Naive thymus-derived CD8-positive, alpha-beta T cell (primary cell): ENCODE results near the gene LIPM. TPM values are rescaled to one million over a fixed set of nuclear protein-coding genes. Genes with fewer than 3 reads are reported as not detected.

Experiments used
- ATAC-seq, 2 donors: fragments of 150-1000 bp; cut with Tn5 transposase in 1 of 2; sonication (Bioruptor Pico), chemical (Tn5 transposase) in 1 of 2; 1 replicate in 1 of 2; 2 replicates in 1 of 2; pipeline ENCODE4 v1.10.0; 2021; ENCODE audit warnings: mild to moderate bottlenecking in 2 of 2, moderate library complexity in 2 of 2
- POLR2A ChIA-PET: fragments of 350-600 bp; sonication (Branson Sonifier 250); formaldehyde crosslinking; loops from one replicate; lab custom pipeline; 2021; ENCODE audit warnings: antibody characterized with exemption; lab: Charles Lee
- DNase-seq, 10 donors: peaks; one replicate each; pipeline versions ENCODE4 v3.0.0 to v3.0.0-alpha.2; 2020 to 2022
- H3K27ac Mint-ChIP-seq, 10 donors: one replicate each; pipeline ENCODE4 v1.8.0; 2020 to 2022; ENCODE audit warnings: mild to moderate bottlenecking in 10 of 10, mixed read lengths in 10 of 10, moderate library complexity in 4 of 10, inconsistent platforms in 1 of 10
- H3K27me3 Mint-ChIP-seq, 5 donors: one replicate each; pipeline ENCODE4 v1.8.0; 2021 to 2022; ENCODE audit warnings: mixed read lengths in 5 of 5
- H3K36me3 Mint-ChIP-seq, 3 donors: one replicate each; pipeline ENCODE4 v1.8.0; 2020 to 2022; ENCODE audit warnings: mixed read lengths in 3 of 3, mild to moderate bottlenecking in 2 of 3, inconsistent platforms in 1 of 3
- H3K4me1 Mint-ChIP-seq, 4 donors: one replicate each; pipeline ENCODE4 v1.8.0; 2021 to 2022; ENCODE audit warnings: mixed read lengths in 4 of 4
- H3K4me3 Mint-ChIP-seq, 10 donors: one replicate each; pipeline ENCODE4 v1.8.0; 2020 to 2022; ENCODE audit warnings: mild to moderate bottlenecking in 10 of 10, mixed read lengths in 10 of 10, moderate library complexity in 6 of 10, inconsistent platforms in 1 of 10
- H3K9me3 Mint-ChIP-seq, 9 donors: one replicate each; pipeline ENCODE4 v1.8.0; 2020 to 2022; ENCODE audit warnings: mixed read lengths in 9 of 9, mild to moderate bottlenecking in 3 of 9, inconsistent platforms in 1 of 9, moderate library complexity in 1 of 9
- polyA plus RNA-seq, 3 donors: library from polyadenylated mRNA; unstranded; fragments of 300-500 nt; fragmentation: Illumina TruSeq; gene quantifications; one replicate each; pipeline ENCODE4 v1.2.3, GENCODE V29; 2021
- total RNA-seq, 8 experiments: library from RNA in 2 of 8; stranded (reverse) in 2 of 8; gene quantifications; one replicate each; pipeline ENCODE4 v1.2.3 and lab custom pipeline; 2021 to 2026

The LIPM gene
- total and polyA plus RNA-seq, 5 experiments from 2014 or later, result not detected

DNA sequence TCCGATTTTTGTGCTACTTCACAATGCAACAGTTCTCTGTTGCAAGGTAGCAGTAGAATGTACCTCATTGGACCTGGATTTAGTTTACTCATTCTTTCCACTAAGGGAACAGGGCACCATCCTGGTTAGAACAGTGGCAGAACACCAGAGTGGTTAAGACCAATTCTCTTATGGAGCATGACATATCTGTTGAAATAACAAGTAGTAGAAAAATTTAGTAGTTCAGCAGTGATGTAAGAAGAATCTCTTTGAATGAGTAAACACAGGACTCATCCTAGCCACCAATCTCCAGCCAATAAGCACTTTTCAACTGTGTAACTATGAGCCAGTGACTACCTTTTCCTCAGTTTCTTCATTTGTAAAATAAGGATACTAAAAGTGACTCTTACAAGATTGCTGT is 46.7 kb downstream of the LIPM start:
- Mint-ChIP-seq H3K27ac (no peak overlapping the region), H3K9me3 (no peaks in the 10 kb centered on the region), H3K36me3 (no peaks in the 10 kb centered on the region), H3K4me1 (peaks cover 0 to 13% (median 7%) of the 10 kb centered on the region in 4 donors), H3K4me3 (no peak overlapping the region), H3K27me3 (peaks cover 0 to 11% (median 6%) of the 10 kb centered on the region in 5 donors)
- POLR2A ChIA-PET, result no interaction called here
- DNase-seq (no peak), ATAC-seq (no peak)

DNA sequence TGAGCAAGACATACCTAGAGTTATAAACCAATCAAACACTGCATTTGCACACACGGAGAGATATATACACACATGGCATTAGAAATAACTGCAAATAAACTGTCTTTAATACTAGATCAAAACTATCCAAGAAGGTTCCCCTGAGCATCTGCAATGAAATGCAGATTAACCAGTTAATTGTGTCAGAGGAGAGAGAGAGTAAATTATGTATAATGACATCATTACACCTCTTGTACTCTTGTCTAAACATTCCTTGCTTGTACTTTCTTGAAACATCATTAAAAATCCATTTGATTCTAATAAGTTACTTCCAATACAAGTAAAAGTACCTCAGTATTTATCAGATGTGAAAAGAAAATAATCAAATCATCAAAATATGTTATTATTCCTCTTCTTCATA is 48.2 kb downstream of the LIPM start:
- Mint-ChIP-seq H3K9me3 (no peaks in the 10 kb centered on the region), H3K27ac (no peak overlapping the region), H3K27me3 (peaks cover 0 to 7% (median 3%) of the 10 kb centered on the region in 5 donors), H3K4me3 (no peak overlapping the region), H3K36me3 (no peaks in the 10 kb centered on the region), H3K4me1 (peaks cover 0 to 13% (median 7%) of the 10 kb centered on the region in 4 donors)
- ATAC-seq (no peak), DNase-seq (no peak)
- POLR2A ChIA-PET, result no interaction called here

DNA sequence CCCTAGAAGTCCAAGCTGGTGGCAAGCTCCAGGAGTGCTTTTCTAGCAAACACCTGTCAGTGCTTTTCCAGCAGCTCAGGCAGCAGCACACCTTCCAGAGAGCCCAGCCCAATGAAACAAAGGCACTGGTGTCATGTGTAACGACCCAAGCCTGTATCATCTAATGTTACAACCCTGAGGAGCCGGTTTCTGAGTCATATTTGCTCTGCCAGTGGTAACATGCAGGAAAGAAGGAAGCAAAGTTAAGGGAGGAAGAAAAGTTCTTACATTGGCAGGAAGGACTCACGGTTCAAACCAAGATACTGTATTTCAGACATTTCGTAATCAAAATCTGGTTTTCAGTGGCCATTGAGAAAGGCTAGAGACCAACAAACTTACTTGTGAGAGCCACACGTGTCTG is 49.2 kb downstream of the LIPM start, which contains the start of gene ANKRD22:
Gene ANKRD22, minus strand, starts transcription at position 139 of the 400 bp plus-strand sequence. CDS start 237 bp downstream, outside the sequence.
- ATAC-seq (no peak), DNase-seq (no peak)
- POLR2A ChIA-PET, result no interaction called here
- H3K9me3 Mint-ChIP-seq, result no peaks in the 10 kb centered on the region
- peaks cover 0 to 5% (median 3%) of the 10 kb centered on the region in 5 donors for H3K27me3 Mint-ChIP-seq
- no peak within 1 kb of the TSS for H3K4me3 Mint-ChIP-seq
- H3K36me3 Mint-ChIP-seq, result no peaks in the 10 kb centered on the region
- no peak within 1 kb of the TSS for H3K27ac Mint-ChIP-seq
- peaks cover 0 to 13% (median 7%) of the 10 kb centered on the region in 4 donors for H3K4me1 Mint-ChIP-seq

DNA sequence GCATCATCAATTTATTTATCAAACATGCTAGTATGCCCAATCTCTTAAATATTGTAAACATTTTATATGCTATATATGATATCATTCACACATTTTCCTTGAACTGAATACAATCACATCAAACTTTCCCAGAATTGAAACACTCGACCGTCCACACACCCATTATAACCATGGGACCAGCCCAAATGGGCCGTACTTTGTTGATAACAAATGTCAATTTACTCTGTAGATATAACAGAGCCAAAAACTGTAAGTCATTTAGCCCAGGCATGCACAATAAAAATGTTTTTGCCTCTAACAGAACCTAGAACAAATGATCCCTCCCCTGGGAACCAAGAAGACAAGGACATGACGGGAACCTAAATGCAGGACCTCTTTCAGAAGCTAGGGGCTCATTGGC is 49.8 kb downstream of the LIPM start:
- POLR2A ChIA-PET, result no interaction called here
- ATAC-seq (no peak), DNase-seq (no peak)
- Mint-ChIP-seq H3K27me3 (peaks cover 0 to 6% (median 3%) of the 10 kb centered on the region in 5 donors), H3K27ac (no peak overlapping the region), H3K9me3 (no peaks in the 10 kb centered on the region), H3K4me1 (peaks cover 0 to 13% (median 7%) of the 10 kb centered on the region in 4 donors), H3K4me3 (no peak overlapping the region), H3K36me3 (no peaks in the 10 kb centered on the region)

DNA sequence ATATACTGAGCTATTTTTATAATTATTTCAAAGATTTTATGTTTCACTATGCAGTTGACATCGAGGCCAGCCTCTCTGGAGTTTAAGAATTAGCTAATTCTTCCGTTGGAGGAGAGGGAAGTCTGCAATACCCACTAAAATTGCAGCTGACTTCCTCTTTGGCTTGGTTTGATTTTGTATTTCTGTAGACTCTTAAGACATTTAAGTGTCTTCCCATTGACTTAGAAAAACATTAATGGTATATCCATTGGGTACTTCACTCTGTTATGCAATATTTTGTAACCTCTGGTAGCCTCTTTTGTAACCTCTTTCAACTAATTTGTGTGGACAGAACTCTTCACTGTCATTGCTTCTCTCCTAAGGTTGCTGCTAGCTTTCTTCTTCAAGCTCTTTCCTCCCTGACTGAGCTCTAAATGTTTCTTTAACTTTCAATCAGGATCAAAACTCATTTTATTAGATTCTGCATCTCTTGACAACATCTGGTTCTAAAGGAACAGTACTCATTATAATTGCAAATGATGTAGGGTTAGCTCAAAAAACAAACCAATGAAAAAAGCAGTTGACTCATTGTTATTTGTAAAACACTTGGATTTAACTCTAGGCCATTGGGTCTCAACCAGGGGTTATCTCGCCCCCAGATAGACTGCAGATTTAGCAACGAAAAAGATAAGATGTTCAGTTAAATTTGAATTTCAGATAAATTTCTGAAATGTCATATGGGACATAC is 50.8 kb downstream of the LIPM start:
- Mint-ChIP-seq H3K36me3 (no peaks in the 10 kb centered on the region), H3K27me3 (peaks cover 0 to 6% (median 2%) of the 10 kb centered on the region in 5 donors), H3K27ac (no peak overlapping the region), H3K4me3 (no peak overlapping the region), H3K4me1 (peaks cover 0 to 12% (median 6%) of the 10 kb centered on the region in 4 donors), H3K9me3 (no peaks in the 10 kb centered on the region)
- no peak for ATAC-seq
- POLR2A ChIA-PET, result no interaction called here
- DNase-seq, result no peak

DNA sequence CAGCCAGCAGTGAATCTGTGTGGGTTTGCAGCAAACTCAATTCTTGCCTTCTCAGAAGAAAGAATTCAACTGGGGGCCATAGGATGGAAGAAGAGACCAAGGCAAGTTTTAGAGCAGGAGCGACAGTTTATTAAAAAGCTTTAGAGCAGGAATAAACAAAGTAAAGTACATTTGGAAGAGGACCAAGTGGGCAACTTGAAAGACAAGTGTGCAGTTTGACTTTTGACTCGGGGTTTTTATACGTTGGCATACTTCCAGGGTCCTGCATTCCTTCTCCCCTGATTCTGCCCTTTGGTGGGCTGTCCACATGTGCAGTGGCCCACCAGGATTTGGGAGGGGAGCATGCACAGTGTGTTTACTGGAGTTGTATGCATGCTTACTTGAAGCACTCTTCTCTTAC is 52.2 kb downstream of the LIPM start:
- POLR2A ChIA-PET, result no interaction called here
- no peaks in the 10 kb centered on the region for H3K36me3 Mint-ChIP-seq
- H3K4me3 Mint-ChIP-seq, result no peak overlapping the region
- DNase-seq (no peak), ATAC-seq (no peak)
- peaks cover 0 to 6% (median 3%) of the 10 kb centered on the region in 5 donors for H3K27me3 Mint-ChIP-seq
- H3K27ac Mint-ChIP-seq, result no peak overlapping the region
- H3K9me3 Mint-ChIP-seq, result no peaks in the 10 kb centered on the region
- peaks cover 0 to 5% (median 2%) of the 10 kb centered on the region in 4 donors for H3K4me1 Mint-ChIP-seq

DNA sequence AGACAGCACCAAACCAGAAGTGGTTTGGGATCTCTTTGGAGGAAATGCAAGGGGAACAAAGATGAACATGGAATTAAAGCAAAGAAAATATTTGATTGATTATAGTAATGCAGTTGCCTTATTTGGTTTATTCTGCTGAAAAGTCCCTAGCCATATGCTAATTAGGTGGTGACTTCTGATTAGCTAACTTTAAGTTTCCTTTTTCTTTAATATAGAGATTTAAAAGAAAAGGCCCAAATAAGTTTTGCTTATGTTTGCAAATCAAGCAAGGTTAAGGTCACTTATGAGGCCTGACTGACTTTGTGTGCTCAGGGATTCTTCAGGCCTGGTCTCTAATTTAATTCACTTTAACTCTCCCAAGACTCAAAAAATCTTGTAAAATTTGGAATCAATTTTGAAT is 55.3 kb downstream of the LIPM start:
- no peak overlapping the region for H3K4me3 Mint-ChIP-seq

DNA sequence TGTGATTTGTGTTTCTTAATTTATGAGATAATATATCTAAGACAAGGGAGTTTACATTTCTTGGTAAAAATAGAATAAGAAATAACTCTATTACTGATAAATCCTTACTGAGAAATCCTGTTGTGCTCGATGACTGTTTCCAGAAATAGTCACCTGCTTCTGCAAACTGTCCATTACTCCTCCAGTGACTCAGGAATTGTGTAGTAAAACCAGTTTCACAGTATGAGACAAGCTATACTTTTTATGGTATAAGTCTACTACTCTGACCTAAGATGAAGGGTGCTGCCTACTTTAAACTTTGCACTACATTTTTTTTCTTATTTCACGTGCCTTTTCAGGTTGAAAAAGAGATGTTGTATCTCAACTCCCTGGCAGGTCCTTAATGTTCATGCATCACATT is 56.0 kb downstream of the LIPM start:
- POLR2A ChIA-PET, result no interaction called here
- no peaks in the 10 kb centered on the region for H3K36me3 Mint-ChIP-seq
- no peak overlapping the region for H3K4me3 Mint-ChIP-seq
- peaks cover 0 to 12% (median 9%) of the 10 kb centered on the region in 5 donors for H3K27me3 Mint-ChIP-seq
- H3K9me3 Mint-ChIP-seq, result no peaks in the 10 kb centered on the region
- no peak for ATAC-seq
- no peak for DNase-seq
- no peak overlapping the region for H3K27ac Mint-ChIP-seq
- peaks cover 0 to 1% (median under 1%) of the 10 kb centered on the region in 4 donors for H3K4me1 Mint-ChIP-seq

More for the DNA sequence above, 55.3 kb downstream of the LIPM start:
- H3K27me3 Mint-ChIP-seq, result peaks cover 0 to 8% (median 5%) of the 10 kb centered on the region in 5 donors
- POLR2A ChIA-PET, result no interaction called here
- no peaks in the 10 kb centered on the region for H3K9me3 Mint-ChIP-seq
- H3K4me1 Mint-ChIP-seq, result peaks cover 0 to 5% (median 2%) of the 10 kb centered on the region in 4 donors
- no peak overlapping the region for H3K27ac Mint-ChIP-seq
- no peak for ATAC-seq
- no peaks in the 10 kb centered on the region for H3K36me3 Mint-ChIP-seq
- DNase-seq, result no peak

DNA sequence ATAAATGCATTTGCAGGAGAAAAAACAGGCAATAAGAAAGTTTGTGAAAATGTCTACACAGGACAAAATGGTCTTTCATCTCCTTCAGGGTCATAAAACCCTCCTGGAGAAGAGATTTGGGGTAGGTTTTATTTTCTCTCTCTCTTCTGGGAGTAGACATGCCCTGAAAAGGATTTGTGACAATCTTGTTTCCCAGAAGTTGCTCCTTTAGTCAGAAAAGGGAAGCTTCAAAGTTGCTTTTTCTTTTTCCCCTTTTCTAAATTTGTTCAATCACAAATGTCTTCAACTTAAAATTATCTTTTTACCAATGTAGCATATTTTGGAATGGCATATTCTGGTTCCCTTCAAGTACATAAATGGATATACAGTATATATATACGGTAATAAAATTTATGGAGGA is 58.5 kb downstream of the LIPM start:
- no peak for DNase-seq
- POLR2A ChIA-PET, result no interaction called here
- no peak overlapping the region for H3K27ac Mint-ChIP-seq
- H3K36me3 Mint-ChIP-seq, result no peaks in the 10 kb centered on the region
- no peak for ATAC-seq
- H3K9me3 Mint-ChIP-seq, result no peaks in the 10 kb centered on the region
- peaks cover 2 to 12% (median 9%) of the 10 kb centered on the region in 5 donors for H3K27me3 Mint-ChIP-seq
- no peaks in the 10 kb centered on the region for H3K4me1 Mint-ChIP-seq
- H3K4me3 Mint-ChIP-seq, result no peak overlapping the region

DNA sequence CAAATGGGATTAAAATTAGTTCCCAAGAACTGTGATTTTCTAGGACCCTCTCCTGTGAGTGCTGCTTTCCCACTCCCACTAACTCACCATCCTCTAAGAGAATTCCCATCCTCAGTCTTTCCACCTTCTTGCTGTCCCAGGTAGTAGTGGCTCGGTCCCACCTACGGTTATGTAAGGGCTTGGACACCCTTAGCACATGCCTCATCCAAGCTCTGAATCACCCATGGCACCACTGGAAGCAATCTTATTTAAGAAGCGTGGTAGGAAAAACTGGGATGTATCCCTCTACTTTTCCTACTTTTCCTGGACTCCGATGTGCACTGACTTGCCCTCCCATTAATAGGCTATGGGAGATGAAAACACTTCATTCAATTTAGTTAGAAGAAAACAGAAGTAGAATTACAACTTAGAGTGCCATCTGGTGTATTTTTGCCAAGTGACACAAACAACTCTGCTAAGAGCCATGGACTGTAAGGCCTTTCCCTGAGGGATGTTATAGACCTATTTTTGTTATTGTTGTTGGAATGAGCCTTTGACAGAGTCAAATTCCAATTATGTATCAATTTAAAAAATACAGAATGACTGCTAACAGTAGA is 62.8 kb downstream of the LIPM start:
- ATAC-seq (no peak), DNase-seq (no peak)
- Mint-ChIP-seq H3K9me3 (no peaks in the 10 kb centered on the region), H3K36me3 (no peaks in the 10 kb centered on the region), H3K4me1 (no peaks in the 10 kb centered on the region), H3K4me3 (no peak overlapping the region), H3K27me3 (peaks cover 2 to 10% (median 3%) of the 10 kb centered on the region in 5 donors), H3K27ac (no peak overlapping the region)
- POLR2A ChIA-PET, result no interaction called here

DNA sequence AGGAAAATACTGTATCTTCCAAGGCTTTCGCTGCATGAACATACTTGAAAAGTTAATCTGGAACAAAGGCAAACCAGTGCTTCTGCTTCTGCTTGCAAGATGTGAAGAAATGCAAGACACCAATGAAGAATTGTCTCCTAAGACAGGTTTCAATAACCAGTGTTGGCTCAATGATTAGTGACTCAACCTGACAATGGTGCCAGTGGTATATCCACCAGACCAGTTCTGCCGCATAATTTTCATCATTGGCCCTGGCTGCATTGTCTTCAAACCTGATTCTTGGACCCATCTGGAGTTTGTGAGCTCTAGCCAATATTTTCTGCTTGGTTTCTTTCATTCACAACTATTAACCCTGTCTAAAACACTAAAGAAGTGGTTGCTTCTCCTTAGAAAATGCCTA is 63.9 kb downstream of the LIPM start:
- no peak for ATAC-seq
- Mint-ChIP-seq H3K4me3 (no peak overlapping the region), H3K9me3 (no peaks in the 10 kb centered on the region), H3K27ac (no peak overlapping the region), H3K36me3 (no peaks in the 10 kb centered on the region), H3K27me3 (peaks cover 2 to 10% (median 3%) of the 10 kb centered on the region in 5 donors), H3K4me1 (no peaks in the 10 kb centered on the region)
- DNase-seq, result no peak
- POLR2A ChIA-PET, result no interaction called here

DNA sequence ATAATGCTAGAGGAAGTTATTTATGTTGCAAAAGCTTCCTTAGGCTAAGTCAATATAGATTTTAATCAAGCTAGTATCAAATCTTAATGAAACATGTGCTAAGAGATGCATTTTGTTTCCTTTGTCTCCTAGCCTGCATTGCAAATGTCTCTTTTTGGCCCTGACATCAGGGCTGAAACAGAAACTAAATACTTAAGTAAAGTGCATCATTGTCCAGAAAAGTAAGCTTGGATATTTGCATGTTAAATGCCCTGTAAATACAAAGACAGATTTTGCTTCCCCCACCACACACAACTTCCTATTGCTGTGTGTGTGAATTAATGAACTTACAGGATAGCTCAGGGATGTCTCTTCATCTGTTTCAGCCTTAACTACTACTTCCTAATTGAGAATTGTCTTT is 67.6 kb downstream of the LIPM start:
- Mint-ChIP-seq H3K27me3 (peaks cover 0 to 2% (median 0%) of the 10 kb centered on the region in 5 donors), H3K36me3 (no peaks in the 10 kb centered on the region), H3K4me3 (no peak overlapping the region), H3K4me1 (no peaks in the 10 kb centered on the region), H3K27ac (no peak overlapping the region), H3K9me3 (no peaks in the 10 kb centered on the region)
- DNase-seq (no peak), ATAC-seq (no peak)
- POLR2A ChIA-PET, result no interaction called here
